Measurements from ENCODE around the gene MAP3K3. TPM values are rescaled to one million over a fixed set of nuclear protein-coding genes. Genes with fewer than 3 reads are reported as not detected.

The MAP3K3 gene
- polyA plus RNA-seq, 1 experiment, result 32.5 TPM

DNA sequence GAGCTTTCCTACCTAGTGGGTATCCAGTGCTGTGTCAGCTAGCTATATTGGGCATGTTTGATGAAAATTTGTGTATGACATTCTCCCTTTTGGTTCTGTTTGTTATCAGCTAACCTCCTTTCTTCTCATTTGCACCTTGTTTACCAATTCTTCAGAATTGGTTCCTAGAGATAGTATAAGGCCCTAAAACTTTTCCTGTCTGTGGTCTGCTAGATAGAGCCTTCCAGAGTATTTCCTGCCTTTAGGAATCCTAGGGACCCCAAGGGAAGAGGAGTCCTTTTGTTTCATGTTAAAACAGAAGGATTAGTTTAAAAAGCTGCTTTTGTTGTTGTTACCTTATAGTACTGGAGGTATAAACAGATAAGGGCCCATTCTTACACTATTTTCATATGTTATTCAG lies 11.5 kb downstream of the MAP3K3 start:
- H3K27me3 ChIP-seq (ENCODE audit: control insufficient read depth, insufficient read depth, low read length), result no peaks in the 10 kb centered on the region
- POLR2A ChIA-PET, result interaction anchor here (0.6 kb wide), 1 partner anchor 198 kb away, joined by 4 read pairs; no protein-coding TSS in a partner anchor
- TF ChIP-seq CTCF (IDR thresholded peaks at IDR 0.05; ENCODE audit: insufficient read depth, low read depth, low read length), result no peak
- no peak for DNase-seq (ENCODE audit: low read depth)
- H3K4me3 ChIP-seq (ENCODE audit: low read depth, low read length), result no peak overlapping the region
- peaks cover 11% of the 10 kb centered on the region for H3K36me3 ChIP-seq (ENCODE audit: control insufficient read depth, insufficient read depth, low read length)
- CTCF ChIA-PET, result interaction anchor here (0.7 to 2.2 kb wide), 3 partner anchors 11 to 49 kb away, joined by 3 to 5 read pairs (median 3); no protein-coding TSS in a partner anchor

GRCh38 chr17:63634163-63634562 lies 11.9 kb downstream of the MAP3K3 start:
- POLR2A ChIA-PET, result interaction anchor here (0.6 kb wide), 1 partner anchor 199 kb away, joined by 4 read pairs; no protein-coding TSS in a partner anchor
- Histone ChIP-seq H3K4me3 (ENCODE audit: low read depth, low read length) (no peak overlapping the region), H3K27me3 (ENCODE audit: control insufficient read depth, insufficient read depth, low read length) (no peaks in the 10 kb centered on the region), H3K36me3 (ENCODE audit: control insufficient read depth, insufficient read depth, low read length) (peaks cover 10% of the 10 kb centered on the region)
- CTCF ChIA-PET, result interaction anchor here (1.0 to 2.2 kb wide), 2 partner anchors 13 to 22 kb away, joined by 3 to 5 read pairs; no protein-coding TSS in a partner anchor
- DNase-seq (ENCODE audit: low read depth), result no peak
- no peak for TF ChIP-seq CTCF (IDR thresholded peaks at IDR 0.05; ENCODE audit: insufficient read depth, low read depth, low read length)

- ChIA-PET CTCF (interaction anchor here (1.0 to 2.2 kb wide), 2 partner anchors 13 to 23 kb away, joined by 3 to 5 read pairs; no protein-coding TSS in a partner anchor), POLR2A (no interaction called here)
- Histone ChIP-seq H3K36me3 (ENCODE audit: control insufficient read depth, insufficient read depth, low read length) (peaks cover 10% of the 10 kb centered on the region), H3K27me3 (ENCODE audit: control insufficient read depth, insufficient read depth, low read length) (no peaks in the 10 kb centered on the region), H3K4me3 (ENCODE audit: low read depth, low read length) (no peak overlapping the region)
- no peak for TF ChIP-seq CTCF (IDR thresholded peaks at IDR 0.05; ENCODE audit: insufficient read depth, low read depth, low read length)
- no peak for DNase-seq (ENCODE audit: low read depth)
These were observed 12.6 kb downstream of the MAP3K3 start for GRCh38 chr17:63634816-63635215.

- DNase-seq (ENCODE audit: low read depth), result no peak
- POLR2A ChIA-PET, result no interaction called here
- no peak for TF ChIP-seq CTCF (IDR thresholded peaks at IDR 0.05; ENCODE audit: insufficient read depth, low read depth, low read length)
- CTCF ChIA-PET, result interaction anchor here (1.0 kb wide), 1 partner anchor 23 kb away, joined by 3 read pairs; no protein-coding TSS in a partner anchor
- Histone ChIP-seq H3K27me3 (ENCODE audit: control insufficient read depth, insufficient read depth, low read length) (no peaks in the 10 kb centered on the region), H3K4me3 (ENCODE audit: low read depth, low read length) (no peak overlapping the region), H3K36me3 (ENCODE audit: control insufficient read depth, insufficient read depth, low read length) (peaks cover 10% of the 10 kb centered on the region)
These were observed 13.1 kb downstream of the MAP3K3 start for GRCh38 chr17:63635290-63635689.

DNA sequence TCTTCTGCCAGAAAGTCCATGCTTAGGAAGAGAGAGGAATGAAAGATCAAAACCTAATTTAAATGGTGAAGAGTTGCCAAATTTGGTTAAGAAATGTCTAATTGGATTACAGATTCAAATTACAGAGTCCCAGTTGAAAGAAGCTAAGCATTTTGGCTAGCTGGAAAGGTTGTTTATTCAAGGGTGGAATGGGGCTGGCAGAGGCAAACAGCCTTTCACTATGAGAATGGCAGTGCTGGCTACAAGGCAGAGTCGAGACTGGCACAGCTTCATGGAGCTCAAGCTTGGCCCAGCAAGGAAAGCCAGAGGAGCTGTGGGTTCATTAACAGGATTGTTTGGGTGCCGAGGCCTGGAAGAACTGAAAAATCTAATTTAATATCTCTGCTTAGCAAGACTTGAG lies 13.6 kb downstream of the MAP3K3 start:
- no peak for TF ChIP-seq CTCF (IDR thresholded peaks at IDR 0.05; ENCODE audit: insufficient read depth, low read depth, low read length)
- Histone ChIP-seq H3K27me3 (ENCODE audit: control insufficient read depth, insufficient read depth, low read length) (no peaks in the 10 kb centered on the region), H3K36me3 (ENCODE audit: control insufficient read depth, insufficient read depth, low read length) (peaks cover 10% of the 10 kb centered on the region), H3K4me3 (ENCODE audit: low read depth, low read length) (no peak overlapping the region)
- DNase-seq (ENCODE audit: low read depth), result no peak
- ChIA-PET POLR2A (no interaction called here), CTCF (no interaction called here)

Data from BJ (cell line).